GM23338 (cell line): ENCODE measurements around the gene CDKN2AIPNL. TPM values are rescaled to one million over a fixed set of nuclear protein-coding genes. Genes with fewer than 3 reads are reported as not detected.

Experiments
- ATAC-seq: fragments of 200-7000 bp; cut with Tn5 transposase; 3 replicates; pipeline ENCODE4 v1.9.1; 2020
- DNase-seq: peaks from one replicate; pipeline ENCODE4 v3.0.0-alpha.2; 2015; ENCODE audit warnings: low spot score
- H2AFZ ChIP-seq: fragments of 200-600 bp; sonication (generic); 2 replicates; pipeline ENCODE4 v1.8.0; 2016; ENCODE audit warnings: antibody characterized with exemption, mild to moderate bottlenecking, moderate library complexity
- H3F3A ChIP-seq: fragments of 200-600 bp; sonication (generic); replicated peaks from 2 replicates; pipeline ENCODE4 v1.8.0; 2017; ENCODE audit warnings: antibody characterized with exemption, mixed run types, low read depth
- H3K27ac ChIP-seq: fragments of 200-600 bp; sonication (generic); 2 replicates; pipeline ENCODE4 v1.6.1; 2016; ENCODE audit warnings: low read depth
- H3K27me3 ChIP-seq: fragments of 200-600 bp; sonication (generic); 2 replicates; pipeline ENCODE4 v1.8.0; 2016; ENCODE audit warnings: mild to moderate bottlenecking, mixed run types, moderate library complexity; ENCODE audit not compliant: insufficient read depth
- H3K36me3 ChIP-seq: fragments of 200-600 bp; sonication (generic); 2 replicates; pipeline ENCODE4 v1.8.0; 2016; ENCODE audit warnings: mild to moderate bottlenecking; ENCODE audit not compliant: insufficient read depth
- H3K4me1 ChIP-seq: fragments of 200-600 bp; sonication (generic); 2 replicates; pipeline ENCODE4 v1.8.0; 2016; ENCODE audit warnings: mild to moderate bottlenecking, moderate library complexity; ENCODE audit not compliant: insufficient read depth
- H3K4me2 ChIP-seq: fragments of 200-600 bp; sonication (generic); 2 replicates; pipeline ENCODE4 v1.7.1; 2017; ENCODE audit warnings: mixed run types
- H3K4me3 ChIP-seq: fragments of 200-600 bp; sonication (generic); 2 replicates; pipeline ENCODE4 v1.6.1; 2016; ENCODE audit warnings: mixed run types
- H3K79me2 ChIP-seq: fragments of 200-600 bp; sonication (generic); replicated peaks from 2 replicates; pipeline ENCODE4 v1.8.0; 2017; ENCODE audit warnings: mild to moderate bottlenecking; ENCODE audit not compliant: insufficient read depth
- H3K9me2 ChIP-seq: fragments of 200-600 bp; sonication (generic); 2 replicates; pipeline ENCODE4 v1.8.0; 2017; ENCODE audit not compliant: insufficient read depth
- H4K20me1 ChIP-seq: fragments of 200-600 bp; sonication (generic); replicated peaks from 2 replicates; pipeline ENCODE4 v1.8.0; 2017; ENCODE audit warnings: mild to moderate bottlenecking; ENCODE audit not compliant: insufficient read depth
- H3K27ac Mint-ChIP-seq: 2 replicates; pipeline ENCODE4 v1.8.0; 2020; ENCODE audit warnings: inconsistent platforms, mild to moderate bottlenecking, moderate library complexity, mixed read lengths
- H3K27me3 Mint-ChIP-seq: 3 replicates; pipeline ENCODE4 v1.8.0; 2022; ENCODE audit warnings: low read depth, mild to moderate bottlenecking, moderate library complexity, mixed read lengths, inconsistent platforms; ENCODE audit not compliant: insufficient read depth, poor library complexity
- H3K36me3 Mint-ChIP-seq: 3 replicates; pipeline ENCODE4 v1.8.0; 2021; ENCODE audit warnings: low read depth, mild to moderate bottlenecking, inconsistent platforms, moderate library complexity, mixed read lengths
- H3K4me1 Mint-ChIP-seq: 3 replicates; pipeline ENCODE4 v1.8.0; 2020; ENCODE audit warnings: mild to moderate bottlenecking, inconsistent platforms, mixed read lengths
- H3K4me3 Mint-ChIP-seq: 3 replicates; pipeline ENCODE4 v1.8.0; 2021; ENCODE audit warnings: moderate library complexity, mild to moderate bottlenecking, inconsistent platforms, mixed read lengths
- H3K9me3 Mint-ChIP-seq: 3 replicates; pipeline ENCODE4 v1.8.0; 2020; ENCODE audit warnings: moderate library complexity, mild to moderate bottlenecking, inconsistent platforms, mixed read lengths
- CREB1 ChIP-seq: fragments of 250-450 bp; sonication (Bioruptor Pico); IDR thresholded peaks from 2 replicates; pipeline ENCODE4 v1.5.0; 2020; ENCODE audit warnings: low read depth, mild to moderate bottlenecking, moderate library complexity
- CTCF ChIP-seq, 2 experiments: fragments of 200-600 bp in 1 of 2; sonication (generic) in 1 of 2; conservative IDR thresholded peaks; 2 replicates each; pipeline versions ENCODE4 v1.5.1 to v1.6.1; 2016 to 2017; ENCODE audit warnings: antibody characterized with exemption in 2 of 2, low read depth in 2 of 2, mild to moderate bottlenecking in 2 of 2, moderate library complexity in 1 of 2
- ETS1 ChIP-seq: IDR thresholded peaks from 2 replicates; pipeline ENCODE4 v1.6.1; 2016; ENCODE audit warnings: antibody characterized with exemption
- EZH2 ChIP-seq: fragments of 200-600 bp; sonication (generic); IDR thresholded peaks from one replicate; pipeline ENCODE4 v1.8.0; 2017; ENCODE audit warnings: antibody characterized with exemption, mild to moderate bottlenecking, low read depth; ENCODE audit not compliant: unreplicated experiment
- EZH2phosphoT487 ChIP-seq: fragments of 200-600 bp; sonication (generic); IDR thresholded peaks from one replicate; pipeline ENCODE4 v1.8.1; 2018; ENCODE audit warnings: antibody characterized with exemption; ENCODE audit not compliant: unreplicated experiment
- JUNB ChIP-seq: IDR thresholded peaks from one replicate; pipeline ENCODE4 v1.6.1; 2016; ENCODE audit warnings: antibody characterized with exemption; ENCODE audit not compliant: unreplicated experiment
- NANOG ChIP-seq: IDR thresholded peaks from 2 replicates; pipeline ENCODE4 v1.6.1; 2016; ENCODE audit warnings: antibody characterized with exemption, borderline replicate concordance
- POLR2AphosphoS5 ChIP-seq: IDR thresholded peaks from 2 replicates; pipeline ENCODE4 v1.6.1; 2016; ENCODE audit warnings: antibody characterized with exemption, low read depth
- REST ChIP-seq: IDR thresholded peaks from one replicate; pipeline ENCODE4 v1.6.1; 2018; ENCODE audit warnings: antibody characterized with exemption; ENCODE audit not compliant: unreplicated experiment
- STAT1 ChIP-seq: IDR thresholded peaks from one replicate; pipeline ENCODE4 v1.6.1; 2016; ENCODE audit warnings: antibody characterized with exemption; ENCODE audit not compliant: unreplicated experiment
- ZNF114 ChIP-seq: fragments of 250-450 bp; sonication (Bioruptor Pico); IDR thresholded peaks from 2 replicates; pipeline ENCODE4 v1.5.0; 2020; ENCODE audit warnings: mild to moderate bottlenecking, moderate library complexity
- ZNF331 ChIP-seq: fragments of 250-450 bp; sonication (Bioruptor Pico); IDR thresholded peaks from 2 replicates; pipeline ENCODE4 v1.5.0; 2020; ENCODE audit warnings: low read depth, mild to moderate bottlenecking, moderate library complexity
- ZNF462 ChIP-seq: fragments of 250-450 bp; sonication (Bioruptor Pico); IDR thresholded peaks from 2 replicates; pipeline ENCODE4 v1.5.0; 2020; ENCODE audit warnings: mild to moderate bottlenecking, moderate library complexity
- polyA plus RNA-seq: library from polyadenylated mRNA; unstranded; fragments of >200 nt; fragmentation: Nextera tagmentation; extraction: Ambion mirVana; gene quantifications from 2 replicates; pipeline ENCODE4 v1.2.1, GENCODE V29; 2016
- total RNA-seq: library from RNA; depleted of rRNA; stranded (reverse); fragments of >200 nt; shearing (Covaris generic); gene quantifications from 2 replicates; pipeline ENCODE4 v1.2.3, GENCODE V29; 2014

The CDKN2AIPNL gene
- total and polyA plus RNA-seq, 2 experiments from 2014 or later = 53.5 to 79.5 TPM

- Histone ChIP-seq H3F3A (no peaks in the 10 kb centered on the region), H3K4me3 (no peak overlapping the region), H4K20me1 (no peaks in the 10 kb centered on the region), H3K27ac (no peak overlapping the region), H3K9me2 (no peaks in the 10 kb centered on the region), H3K79me2 (no peaks in the 10 kb centered on the region), H2AFZ (no peak overlapping the region), H3K27me3 (no peaks in the 10 kb centered on the region), H3K36me3 (no peaks in the 10 kb centered on the region), H3K4me2 (no peak overlapping the region), H3K4me1 (no peaks in the 10 kb centered on the region)
- Mint-ChIP-seq H3K4me3 (no peak overlapping the region), H3K27me3 (peaks cover 8% of the 10 kb centered on the region), H3K36me3 (no peaks in the 10 kb centered on the region; the same call in 2 of the 3 replicates), H3K27ac (no peak overlapping the region), H3K9me3 (no peaks in the 10 kb centered on the region), H3K4me1 (peaks cover 5% of the 10 kb centered on the region)
- DNase-seq (no peak), ATAC-seq (no peak)
- TF ChIP-seq STAT1 (no peak), ETS1 (no peak), JUNB (no peak), POLR2AphosphoS5 (no peak), EZH2 (no peak), ZNF114 (CRISPR knock-in tag) (no peak), CREB1 (CRISPR knock-in tag) (no peak), EZH2phosphoT487 (no peak), CTCF (conservative IDR thresholded peaks at IDR 0.05; ENCODE audit: low read depth in 2 of 2) (no peak), ZNF462 (CRISPR knock-in tag) (no peak), ZNF331 (CRISPR knock-in tag) (no peak), NANOG (no peak), REST (no peak)
Measured at GRCh38 chr5:134459491-134459890, 47.8 kb upstream of the CDKN2AIPNL start.
